Bronchial epithelial cell (primary cell): ENCODE results near the gene TARM1. TPM values are rescaled to one million over a fixed set of nuclear protein-coding genes. Genes with fewer than 3 reads are reported as not detected.

ENCODE experiments used
- DNase-seq: peaks from one replicate; pipeline ENCODE4 v3.0.0-alpha.2; 2010; ENCODE audit warnings: low read depth
- FAIRE-seq: peaks from 2 replicates; lab custom pipeline; 2011; peaks lifted over from hg19 to GRCh38; lab: Jason Lieb, UNC
- H3K27me3 ChIP-seq: 2 replicates; pipeline ENCODE4 v1.5.1; 2011; ENCODE audit warnings: low read length; ENCODE audit not compliant: control insufficient read depth, insufficient read depth
- H3K36me3 ChIP-seq: 2 replicates; pipeline ENCODE4 v1.5.1; 2011; ENCODE audit warnings: low read length; ENCODE audit not compliant: control insufficient read depth, insufficient read depth
- H3K4me3 ChIP-seq: 2 replicates; pipeline ENCODE4 v1.5.1; 2011; ENCODE audit warnings: mild to moderate bottlenecking, low read depth, low read length, control low read depth
- CTCF ChIP-seq: IDR thresholded peaks from 2 replicates; pipeline ENCODE4 v1.5.1; 2011; ENCODE audit warnings: mild to moderate bottlenecking, moderate library complexity, low read length, control low read depth, inconsistent platforms; ENCODE audit not compliant: insufficient read depth, severe bottlenecking
- total RNA-seq: library from RNA; depleted of rRNA; stranded (reverse); fragments of >200 nt; gene quantifications from 2 replicates; pipeline ENCODE4 v1.2.1, GENCODE V29; 2014

The TARM1 gene
- total RNA-seq, result not detected in 2 replicates

DNA sequence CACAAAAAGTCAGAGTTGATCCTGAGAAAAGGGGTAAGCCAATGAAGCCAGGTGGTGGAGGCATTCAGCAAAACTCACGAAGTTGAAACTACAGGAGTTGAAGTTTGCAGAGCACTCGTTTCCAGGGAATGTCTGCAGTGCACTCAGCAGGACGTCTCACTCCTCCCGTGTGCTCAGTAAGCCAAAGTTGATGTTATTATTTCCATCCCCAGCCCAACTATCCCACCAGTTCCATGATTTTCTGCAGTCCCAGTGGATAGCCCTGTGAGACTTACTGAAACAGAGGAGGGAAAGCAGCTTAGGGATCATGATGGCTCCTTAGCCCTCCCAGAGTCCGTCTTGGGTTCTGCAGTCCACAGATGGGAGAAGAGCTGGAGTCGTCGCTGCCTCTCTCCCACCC lies at the start of gene TARM1:
Gene TARM1 (minus strand): TSS at position 334 of the 400 bp plus-strand sequence. CDS start 25 bp downstream, at position 309.
- DNase-seq (no peak), FAIRE-seq (no peak)
- Histone ChIP-seq H3K36me3 (no peaks in the 10 kb centered on the region), H3K27me3 (no peaks in the 10 kb centered on the region), H3K4me3 (no peak within 1 kb of the TSS)
- TF ChIP-seq CTCF, result no peak

- no peak for FAIRE-seq
- H3K27me3 ChIP-seq, result no peaks in the 10 kb centered on the region
- TF ChIP-seq CTCF, result no peak
- peaks cover 15% of the 10 kb centered on the region for H3K36me3 ChIP-seq
- no peak overlapping the region for H3K4me3 ChIP-seq
- DNase-seq, result no peak
Measured at GRCh38 chr19:54129617-54129996, 48.4 kb upstream of the TARM1 start.

DNA sequence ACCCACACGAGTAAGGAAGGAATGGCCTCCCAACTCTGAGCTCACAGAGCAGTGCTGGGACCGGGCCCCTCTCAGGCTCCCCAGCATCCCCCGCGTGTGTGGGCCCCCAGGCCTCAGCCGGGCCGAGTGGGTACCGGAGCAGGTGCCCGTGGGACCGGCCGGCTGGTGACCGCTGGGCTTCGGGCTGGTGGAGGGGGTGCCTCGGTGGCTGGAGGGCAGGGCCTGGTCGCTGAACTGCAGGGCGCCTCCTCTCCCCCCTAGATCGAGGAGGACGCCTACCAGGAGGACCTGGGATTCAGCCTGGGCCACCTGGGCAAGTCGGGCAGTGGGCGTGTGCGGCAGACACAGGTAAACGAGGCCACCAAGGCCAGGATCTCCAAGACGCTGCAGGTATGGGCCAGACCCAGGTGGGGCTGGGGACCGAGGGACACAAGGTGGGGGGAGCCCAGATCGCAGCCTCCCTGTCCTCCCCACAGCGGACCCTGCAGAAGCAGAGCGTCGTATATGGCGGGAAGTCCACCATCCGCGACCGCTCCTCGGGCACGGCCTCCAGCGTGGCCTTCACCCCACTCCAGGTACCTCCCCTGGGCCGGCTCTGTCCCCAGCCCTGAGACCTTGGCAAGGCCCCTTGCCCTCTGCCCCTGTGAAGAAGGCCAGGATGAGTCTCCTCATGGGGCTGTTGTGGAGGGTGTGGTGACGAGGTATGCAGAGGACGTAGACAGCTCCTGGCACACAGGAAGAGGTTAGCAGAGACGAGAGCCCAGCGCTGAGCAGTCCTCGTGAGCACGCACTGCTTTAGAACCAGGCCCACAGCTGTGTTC lies 47.8 kb upstream of the TARM1 start:
- DNase-seq (no peak), FAIRE-seq (no peak)
- no peak for TF ChIP-seq CTCF
- peaks cover 18% of the 10 kb centered on the region for H3K36me3 ChIP-seq
- H3K4me3 ChIP-seq, result no peak overlapping the region
- H3K27me3 ChIP-seq, result no peaks in the 10 kb centered on the region

DNA sequence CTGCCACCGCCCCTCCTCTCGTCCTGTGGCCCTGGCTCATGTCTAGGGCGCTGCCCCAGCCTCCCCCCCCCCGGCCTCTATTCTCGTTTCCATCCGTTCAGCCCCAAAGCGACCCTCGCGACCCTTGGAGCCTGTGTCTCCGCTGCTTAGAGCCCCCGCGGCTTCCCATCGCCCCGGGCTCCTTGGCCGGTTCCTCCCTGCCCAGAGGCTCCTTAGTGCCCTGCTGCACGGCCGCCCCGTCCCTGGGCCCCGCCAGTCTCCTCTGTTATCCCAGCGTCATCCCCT lies 47.2 kb upstream of the TARM1 start:
- Histone ChIP-seq H3K36me3 (peaks cover 21% of the 10 kb centered on the region), H3K27me3 (no peaks in the 10 kb centered on the region), H3K4me3 (no peak overlapping the region)
- FAIRE-seq, result no peak
- no peak for DNase-seq
- TF ChIP-seq CTCF, result no peak

GRCh38 chr19:54127688-54128440 lies 46.7 kb upstream of the TARM1 start:
- no peak for FAIRE-seq
- no peak overlapping the region for H3K4me3 ChIP-seq
- H3K36me3 ChIP-seq, result peaks cover 25% of the 10 kb centered on the region
- TF ChIP-seq CTCF, result no peak
- no peaks in the 10 kb centered on the region for H3K27me3 ChIP-seq
- no peak for DNase-seq

DNA sequence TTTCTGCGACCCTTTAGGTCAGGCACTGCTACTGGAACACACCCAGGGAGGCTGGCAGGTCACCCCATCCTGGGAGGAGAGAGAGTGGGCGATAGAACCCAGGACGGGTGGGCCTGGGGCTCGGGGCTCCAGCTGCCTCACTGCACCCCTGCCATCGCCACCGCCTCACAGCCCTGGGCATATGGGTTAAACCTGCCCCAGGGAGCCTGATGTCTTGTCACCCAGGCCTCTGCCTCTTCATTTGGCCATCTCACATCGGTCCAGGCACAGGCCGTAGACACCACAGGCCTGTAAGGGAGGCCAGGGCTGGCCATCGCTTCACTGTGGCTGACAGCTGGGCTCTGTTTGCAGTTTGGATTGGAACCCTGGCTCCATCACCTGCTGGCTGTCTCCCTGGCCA lies 44.5 kb upstream of the TARM1 start:
- TF ChIP-seq CTCF, result no peak
- DNase-seq (no peak), FAIRE-seq (no peak)
- H3K36me3 ChIP-seq, result peaks cover 29% of the 10 kb centered on the region
- no peaks in the 10 kb centered on the region for H3K27me3 ChIP-seq
- H3K4me3 ChIP-seq, result no peak overlapping the region
